Endothelial cell of umbilical vein (primary cell): Measurements from ENCODE around the gene DAB1. TPM values are rescaled to one million over a fixed set of nuclear protein-coding genes. Genes with fewer than 3 reads are reported as not detected.

Source experiments
- BruUV-seq: library from RNA; stranded (reverse); fragments of 400-500 nt; replicated peaks from 2 replicates; lab custom pipeline; 2021; lab: Mats Ljungman, UMichigan
- CTCF ChIA-PET: fragments of 300-600, 350-600 bp; sonication (Branson Sonifier 250); formaldehyde crosslinking; loops from one replicate; lab custom pipeline; 2021; ENCODE audit warnings: antibody characterized with exemption, inconsistent platforms; lab: Charles Lee
- POLR2A ChIA-PET: fragments of 300-600, 350-600 bp; sonication (Branson Sonifier 250); formaldehyde crosslinking; loops from one replicate; lab custom pipeline; 2021; ENCODE audit warnings: antibody characterized with exemption, inconsistent platforms; lab: Charles Lee
- DNase-seq: peaks from one replicate; pipeline ENCODE4 v3.0.0-alpha.2; 2011; ENCODE audit warnings: low read depth, low spot score
- FAIRE-seq: peaks from 2 replicates; lab custom pipeline; 2011; peaks lifted over from hg19 to GRCh38; lab: Jason Lieb, UNC
- H2AFZ ChIP-seq: 2 replicates; pipeline ENCODE4 v1.6.0; 2012; ENCODE audit warnings: low read depth, low read length, control low read depth, inconsistent platforms
- H3K27ac ChIP-seq: 2 replicates; pipeline ENCODE4 v1.5.1; 2011; ENCODE audit warnings: low read depth, mild to moderate bottlenecking, control low read depth, low read length, moderate library complexity; ENCODE audit not compliant: insufficient read depth
- H3K27me3 ChIP-seq, 2 experiments: 2 replicates each; pipeline versions ENCODE4 v1.6.0 to v1.6.1; 2011; ENCODE audit warnings: low read length in 2 of 2, mixed read lengths in 1 of 2; ENCODE audit not compliant: control insufficient read depth in 2 of 2, insufficient read depth in 2 of 2
- H3K36me3 ChIP-seq, 2 experiments: 2 replicates in 1 of 2; 3 replicates in 1 of 2; pipeline ENCODE4 v1.5.1; 2011; ENCODE audit warnings: low read length in 2 of 2, mild to moderate bottlenecking in 1 of 2, moderate library complexity in 1 of 2; ENCODE audit not compliant: control insufficient read depth in 2 of 2, insufficient read depth in 2 of 2; ENCODE audit errors: extremely low read depth in 1 of 2
- H3K4me1 ChIP-seq: 3 replicates; pipeline ENCODE4 v1.5.1; 2011; ENCODE audit warnings: mild to moderate bottlenecking, low read length; ENCODE audit not compliant: control insufficient read depth, insufficient read depth; ENCODE audit errors: extremely low read depth
- H3K4me2 ChIP-seq: 2 replicates; pipeline ENCODE4 v1.6.1; 2011; ENCODE audit warnings: low read length, control low read depth, mixed read lengths; ENCODE audit not compliant: insufficient read depth
- H3K4me3 ChIP-seq, 3 experiments: fragments of 200-600 bp in 1 of 3; sonication (generic), shearing (Covaris generic) in 1 of 3; replicated peaks in 1 of 3; 2 replicates each; pipeline ENCODE4 v1.5.1; 2011 to 2016; ENCODE audit warnings: control low read depth in 3 of 3, low read length in 3 of 3, mild to moderate bottlenecking in 2 of 3, inconsistent platforms in 1 of 3, low read depth in 1 of 3, moderate library complexity in 1 of 3; ENCODE audit not compliant: insufficient read depth in 1 of 3
- H3K79me2 ChIP-seq: 2 replicates; pipeline ENCODE4 v1.6.0; 2012; ENCODE audit warnings: low read length, inconsistent platforms; ENCODE audit not compliant: control insufficient read depth, insufficient read depth
- H3K9ac ChIP-seq: replicated peaks from 2 replicates; pipeline ENCODE3; 2011; ENCODE audit warnings: low read length, control low read depth; ENCODE audit not compliant: insufficient read depth; ENCODE audit errors: extremely low read depth
- H3K9me1 ChIP-seq: replicated peaks from 3 replicates; pipeline ENCODE4 v1.6.0; 2011; ENCODE audit warnings: mild to moderate bottlenecking, low read length; ENCODE audit not compliant: control insufficient read depth, insufficient read depth; ENCODE audit errors: extremely low read depth
- H3K9me3 ChIP-seq: replicated peaks from 2 replicates; pipeline ENCODE4 v1.5.1; 2012; ENCODE audit warnings: low read length, inconsistent platforms; ENCODE audit not compliant: control insufficient read depth, insufficient read depth
- H4K20me1 ChIP-seq: replicated peaks from 2 replicates; pipeline ENCODE3; 2011; ENCODE audit warnings: mild to moderate bottlenecking, low read length; ENCODE audit not compliant: control insufficient read depth, insufficient read depth; ENCODE audit errors: extremely low read depth
- CTCF ChIP-seq, 2 donors: IDR thresholded peaks; 1 replicate in 1 of 2; 2 replicates in 1 of 2; pipeline ENCODE4 v1.5.1; 2011; ENCODE audit warnings: low read length in 2 of 2, mild to moderate bottlenecking in 2 of 2, moderate library complexity in 2 of 2, control low read depth in 1 of 2, inconsistent platforms in 1 of 2, low read depth in 1 of 2; ENCODE audit not compliant: insufficient read depth in 1 of 2; ENCODE audit errors: extremely low read depth in 1 of 2
- EZH2 ChIP-seq: IDR thresholded peaks from 2 replicates; pipeline ENCODE4 v1.6.1; 2012; ENCODE audit warnings: borderline replicate concordance, low read depth, mild to moderate bottlenecking, moderate library complexity, low read length, inconsistent platforms; ENCODE audit not compliant: severe bottlenecking
- FOS ChIP-seq: IDR thresholded peaks from 2 replicates; pipeline ENCODE4 v1.6.1; 2011; ENCODE audit warnings: mild to moderate bottlenecking, low read length, moderate library complexity, borderline replicate concordance; ENCODE audit not compliant: insufficient read depth
- GATA2 ChIP-seq: IDR thresholded peaks from 2 replicates; pipeline ENCODE4 v1.7.0; 2011; ENCODE audit warnings: low read depth, mild to moderate bottlenecking, moderate library complexity, mixed read lengths, low read length; ENCODE audit not compliant: insufficient read length, insufficient read depth
- JUN ChIP-seq: IDR thresholded peaks from 2 replicates; pipeline ENCODE4 v1.6.1; 2011; ENCODE audit warnings: borderline replicate concordance, low read depth; ENCODE audit not compliant: insufficient read length, insufficient read depth
- MAX ChIP-seq: IDR thresholded peaks from 2 replicates; pipeline ENCODE4 v1.6.1; 2011; ENCODE audit not compliant: insufficient read depth, insufficient read length
- MYC ChIP-seq: IDR thresholded peaks from one replicate; pipeline ENCODE4 v1.6.1; 2011; ENCODE audit warnings: mild to moderate bottlenecking, low read depth, low read length
- POLR2A ChIP-seq: IDR thresholded peaks from 2 replicates; pipeline ENCODE4 v1.6.1; 2012; ENCODE audit warnings: low read depth, mild to moderate bottlenecking, control low read depth, low read length
- POLR2AphosphoS5 ChIP-seq: IDR thresholded peaks from 2 replicates; pipeline ENCODE4 v1.6.1; 2012; ENCODE audit warnings: low read depth, mild to moderate bottlenecking, control low read depth, low read length, moderate library complexity; ENCODE audit not compliant: insufficient read depth
- dilution Hi-C: fragments of 300-500 bp; cut with MboI; formaldehyde crosslinking; loops from one replicate; pipeline ENCODE4 v1.15.0; 2019; ENCODE audit warnings: low sequenced_read_pairs; ENCODE audit not compliant: extremely low pct_ligation_motif_present
- intact Hi-C: fragments of 100-400 bp; cut with micrococcal nuclease; formaldehyde crosslinking; loops from one replicate; pipeline ENCODE4 v1.10.0; 2022
- polyA plus RNA-seq, 4 experiments: library from polyadenylated mRNA; depleted of rRNA in 3 of 4; stranded (reverse) in 3 of 4; unstranded in 1 of 4; fragments of >200 nt; gene quantifications; 2 replicates each; pipeline versions ENCODE4 v1.2.1 to v1.2.3, GENCODE V29; 2011 to 2012; ENCODE audit warnings: missing spikeins in 1 of 4
- total RNA-seq: library from RNA; stranded (reverse); gene quantifications from 2 replicates; pipeline ENCODE4 v1.2.3, GENCODE V29; 2021

Gene DAB1
- total and polyA plus RNA-seq, 2 donors (not counting 3 experiments of a cell fraction or from before 2014, with no cell fraction given): not detected

- no peaks in the 10 kb centered on the region for H4K20me1 ChIP-seq
- dilution Hi-C loops (no loop called here), intact Hi-C loops (no loop called here)
- H3K9me1 ChIP-seq: no peaks in the 10 kb centered on the region
- H3K9ac ChIP-seq: no peak overlapping the region
- ChIA-PET POLR2A (no interaction called here), CTCF (no interaction called here)
- no peaks in the 10 kb centered on the region for H3K4me1 ChIP-seq
- BruUV-seq: no TSS peak
- no peaks in the 10 kb centered on the region for H3K36me3 ChIP-seq
- H3K4me3 ChIP-seq: no peak overlapping the region
- H3K79me2 ChIP-seq: no peaks in the 10 kb centered on the region
- H3K27me3 ChIP-seq: no peaks in the 10 kb centered on the region
- no peak for TF ChIP-seq MAX
- TF ChIP-seq POLR2AphosphoS5: no peak
- no peak for TF ChIP-seq GATA2
- no peak for TF ChIP-seq FOS
- TF ChIP-seq POLR2A: no peak
- TF ChIP-seq CTCF (IDR thresholded peaks at IDR 0.05; ENCODE audit: extremely low read depth in 1 of 2, insufficient read depth in 1 of 2, low read depth in 1 of 2, low read length in 2 of 2): no peak
- no peak for TF ChIP-seq EZH2
- TF ChIP-seq MYC: no peak
- TF ChIP-seq JUN: no peak
- FAIRE-seq (no peak), DNase-seq (no peak)
- no peak overlapping the region for H2AFZ ChIP-seq
- H3K27ac ChIP-seq: no peak overlapping the region
- H3K4me2 ChIP-seq: no peak overlapping the region
- no peaks in the 10 kb centered on the region for H3K9me3 ChIP-seq
Measured at GRCh38 chr1:57112148-57112547, 311.7 kb downstream of the DAB1 start.
